ENCODE measurements around the gene SPECC1L.
A peak's percentile ranks its signal among the peaks of the same experiment; 100 is the strongest.

Gene SPECC1L

GRCh38 chr22:24322522-24322921 is 51.9 kb downstream of the SPECC1L start:
- Mint-ChIP-seq H3K4me3 (no peak overlapping the region), H3K27ac (no peak overlapping the region), H3K4me1 (no peaks in the 10 kb centered on the region), H3K27me3 (no peaks in the 10 kb centered on the region), H3K9me3 (no peaks in the 10 kb centered on the region), H3K36me3 (peaks cover 42% of the 10 kb centered on the region)
- ATAC-seq, result no peak

- Mint-ChIP-seq H3K9me3 (no peaks in the 10 kb centered on the region), H3K36me3 (peaks cover 42% of the 10 kb centered on the region), H3K4me3 (no peak overlapping the region), H3K4me1 (no peaks in the 10 kb centered on the region), H3K27ac (no peak overlapping the region), H3K27me3 (no peaks in the 10 kb centered on the region)
- no peak for ATAC-seq
Measured at GRCh38 chr22:24323233-24323632, 52.6 kb downstream of the SPECC1L start.

- H3K4me1 Mint-ChIP-seq, result no peaks in the 10 kb centered on the region
- no peak overlapping the region for H3K27ac Mint-ChIP-seq
- H3K4me3 Mint-ChIP-seq, result no peak overlapping the region
- no peak for ATAC-seq
- H3K36me3 Mint-ChIP-seq, result peaks cover 42% of the 10 kb centered on the region
- no peaks in the 10 kb centered on the region for H3K27me3 Mint-ChIP-seq
- H3K9me3 Mint-ChIP-seq, result no peaks in the 10 kb centered on the region
Measured at GRCh38 chr22:24323695-24324094, 53.1 kb downstream of the SPECC1L start.

- Mint-ChIP-seq H3K27ac (no peak overlapping the region), H3K36me3 (peaks cover 42% of the 10 kb centered on the region), H3K9me3 (no peaks in the 10 kb centered on the region), H3K4me1 (peaks cover 2% of the 10 kb centered on the region), H3K4me3 (no peak overlapping the region), H3K27me3 (no peaks in the 10 kb centered on the region)
- ATAC-seq, result no peak
Measured at GRCh38 chr22:24324137-24324536, 53.5 kb downstream of the SPECC1L start.

GRCh38 chr22:24325105-24325757 is 54.6 kb downstream of the SPECC1L start:
- H3K4me3 Mint-ChIP-seq, result no peak overlapping the region
- H3K4me1 Mint-ChIP-seq, result peaks cover 11% of the 10 kb centered on the region
- no peaks in the 10 kb centered on the region for H3K27me3 Mint-ChIP-seq
- ATAC-seq, result peak; percentile 64
- H3K27ac Mint-ChIP-seq, result no peak overlapping the region
- H3K9me3 Mint-ChIP-seq, result no peaks in the 10 kb centered on the region
- H3K36me3 Mint-ChIP-seq, result peaks cover 50% of the 10 kb centered on the region

- Mint-ChIP-seq H3K36me3 (peaks cover 48% of the 10 kb centered on the region), H3K4me1 (peaks cover 11% of the 10 kb centered on the region), H3K4me3 (no peak overlapping the region), H3K27me3 (no peaks in the 10 kb centered on the region), H3K9me3 (no peaks in the 10 kb centered on the region), H3K27ac (no peak overlapping the region)
- ATAC-seq, result no peak
Measured at GRCh38 chr22:24326266-24326665, 55.6 kb downstream of the SPECC1L start.

GRCh38 chr22:24327832-24328231 is 57.2 kb downstream of the SPECC1L start:
- H3K4me3 Mint-ChIP-seq, result no peak overlapping the region
- ATAC-seq, result no peak
- H3K27ac Mint-ChIP-seq, result no peak overlapping the region
- peaks cover 35% of the 10 kb centered on the region for H3K36me3 Mint-ChIP-seq
- H3K9me3 Mint-ChIP-seq, result no peaks in the 10 kb centered on the region
- no peaks in the 10 kb centered on the region for H3K27me3 Mint-ChIP-seq
- H3K4me1 Mint-ChIP-seq, result peaks cover 11% of the 10 kb centered on the region

GRCh38 chr22:24329453-24329852 is 58.8 kb downstream of the SPECC1L start:
- ATAC-seq, result no peak
- Mint-ChIP-seq H3K4me3 (no peak overlapping the region), H3K36me3 (peaks cover 34% of the 10 kb centered on the region), H3K9me3 (no peaks in the 10 kb centered on the region), H3K27me3 (no peaks in the 10 kb centered on the region), H3K4me1 (peaks cover 11% of the 10 kb centered on the region), H3K27ac (peak overlapping the region; percentile 29)

- Mint-ChIP-seq H3K27me3 (no peaks in the 10 kb centered on the region), H3K4me3 (no peak overlapping the region), H3K36me3 (peaks cover 37% of the 10 kb centered on the region), H3K9me3 (no peaks in the 10 kb centered on the region), H3K4me1 (peaks cover 11% of the 10 kb centered on the region), H3K27ac (no peak overlapping the region)
- no peak for ATAC-seq
Measured at GRCh38 chr22:24330636-24331035, 60.0 kb downstream of the SPECC1L start.

- Mint-ChIP-seq H3K4me1 (peaks cover 11% of the 10 kb centered on the region), H3K27me3 (no peaks in the 10 kb centered on the region), H3K4me3 (no peak overlapping the region), H3K9me3 (no peaks in the 10 kb centered on the region), H3K27ac (no peak overlapping the region), H3K36me3 (peaks cover 37% of the 10 kb centered on the region)
- no peak for ATAC-seq
Measured at GRCh38 chr22:24331468-24332440, 61.1 kb downstream of the SPECC1L start.

- Mint-ChIP-seq H3K36me3 (peaks cover 43% of the 10 kb centered on the region), H3K4me3 (no peak overlapping the region), H3K9me3 (no peaks in the 10 kb centered on the region), H3K27ac (no peak overlapping the region), H3K4me1 (peaks cover 11% of the 10 kb centered on the region), H3K27me3 (no peaks in the 10 kb centered on the region)
- ATAC-seq, result no peak
Measured at GRCh38 chr22:24333301-24333700, 62.7 kb downstream of the SPECC1L start.

- ATAC-seq, result no peak
- Mint-ChIP-seq H3K27me3 (no peaks in the 10 kb centered on the region), H3K36me3 (peaks cover 41% of the 10 kb centered on the region), H3K4me1 (no peaks in the 10 kb centered on the region), H3K9me3 (no peaks in the 10 kb centered on the region), H3K4me3 (no peak overlapping the region), H3K27ac (no peak overlapping the region)
Measured at GRCh38 chr22:24335496-24335895, 64.9 kb downstream of the SPECC1L start.

- H3K27ac Mint-ChIP-seq, result no peak overlapping the region
- no peaks in the 10 kb centered on the region for H3K9me3 Mint-ChIP-seq
- peaks cover 58% of the 10 kb centered on the region for H3K36me3 Mint-ChIP-seq
- no peaks in the 10 kb centered on the region for H3K27me3 Mint-ChIP-seq
- no peak for ATAC-seq
- no peak overlapping the region for H3K4me3 Mint-ChIP-seq
- no peaks in the 10 kb centered on the region for H3K4me1 Mint-ChIP-seq
Measured at GRCh38 chr22:24337894-24338645, 67.4 kb downstream of the SPECC1L start.

- no peaks in the 10 kb centered on the region for H3K9me3 Mint-ChIP-seq
- no peak overlapping the region for H3K27ac Mint-ChIP-seq
- H3K4me3 Mint-ChIP-seq, result no peak overlapping the region
- H3K36me3 Mint-ChIP-seq, result peaks cover 58% of the 10 kb centered on the region
- no peak for ATAC-seq
- H3K27me3 Mint-ChIP-seq, result no peaks in the 10 kb centered on the region
- H3K4me1 Mint-ChIP-seq, result no peaks in the 10 kb centered on the region
Measured at GRCh38 chr22:24338726-24339451, 68.3 kb downstream of the SPECC1L start.

GRCh38 chr22:24339452-24339747 is 68.8 kb downstream of the SPECC1L start:
- Mint-ChIP-seq H3K27ac (no peak overlapping the region), H3K4me3 (no peak overlapping the region), H3K27me3 (no peaks in the 10 kb centered on the region), H3K4me1 (no peaks in the 10 kb centered on the region), H3K9me3 (no peaks in the 10 kb centered on the region), H3K36me3 (peaks cover 54% of the 10 kb centered on the region)
- ATAC-seq, result no peak

Data from stimulated activated memory B cell treated with anti-CD40 and anti-IgM and Interleukin-4, amounts not matched to agents 10 μg/mL and 1 μg/mL and 100 μg/mL, for 72 hours (primary cell).